Keratinocyte (primary cell): ENCODE measurements around the gene PSAPL1. TPM values are rescaled to one million over a fixed set of nuclear protein-coding genes. Genes with fewer than 3 reads are reported as not detected.

Source experiments
- DNase-seq: peaks from one replicate; pipeline ENCODE4 v3.0.0-alpha.2; 2011; ENCODE audit warnings: low read depth, missing footprints, low spot score
- FAIRE-seq: peaks from 2 replicates; lab custom pipeline; 2011; peaks lifted over from hg19 to GRCh38; lab: Jason Lieb, UNC
- H2AFZ ChIP-seq: 2 replicates; pipeline ENCODE4 v1.6.0; 2012; ENCODE audit warnings: low read length, control low read depth, inconsistent platforms; ENCODE audit not compliant: control insufficient read depth
- H3K27ac ChIP-seq: 2 replicates; pipeline ENCODE4 v1.5.1; 2011; ENCODE audit warnings: low read length; ENCODE audit not compliant: control insufficient read depth, insufficient read depth
- H3K27me3 ChIP-seq: 3 replicates; pipeline ENCODE4 v1.6.0; 2011; ENCODE audit warnings: low read length; ENCODE audit not compliant: control insufficient read depth, insufficient read depth; ENCODE audit errors: extremely low read depth
- H3K36me3 ChIP-seq, 2 experiments: 2 replicates in 1 of 2; 3 replicates in 1 of 2; pipeline ENCODE4 v1.5.1; 2011; ENCODE audit warnings: low read length in 2 of 2, mild to moderate bottlenecking in 1 of 2; ENCODE audit not compliant: control insufficient read depth in 2 of 2, insufficient read depth in 2 of 2; ENCODE audit errors: extremely low read depth in 1 of 2
- H3K4me1 ChIP-seq: 3 replicates; pipeline ENCODE4 v1.5.1; 2011; ENCODE audit warnings: low read length; ENCODE audit not compliant: control insufficient read depth, insufficient read depth; ENCODE audit errors: extremely low read depth
- H3K4me2 ChIP-seq: 3 replicates; pipeline ENCODE4 v1.6.0; 2011; ENCODE audit warnings: low read depth, low read length; ENCODE audit not compliant: control insufficient read depth, insufficient read depth; ENCODE audit errors: extremely low read depth
- H3K4me3 ChIP-seq, 3 experiments: fragments of 200-600 bp in 1 of 3; sonication (generic) in 1 of 3; 2 replicates in 2 of 3; 3 replicates in 1 of 3; pipeline ENCODE4 v1.5.1; 2011 to 2016; ENCODE audit warnings: low read length in 3 of 3, mild to moderate bottlenecking in 3 of 3, control low read depth in 2 of 3, inconsistent platforms in 1 of 3, low read depth in 1 of 3, mixed read lengths in 1 of 3, mixed run types in 1 of 3, moderate library complexity in 1 of 3; ENCODE audit not compliant: control insufficient read depth in 2 of 3, insufficient read depth in 2 of 3; ENCODE audit errors: extremely low read depth in 1 of 3
- H3K79me2 ChIP-seq: 2 replicates; pipeline ENCODE4 v1.6.0; 2012; ENCODE audit warnings: low read length; ENCODE audit not compliant: control insufficient read depth, insufficient read depth
- H3K9ac ChIP-seq: 3 replicates; pipeline ENCODE4 v1.6.0; 2011; ENCODE audit warnings: low read length; ENCODE audit not compliant: control insufficient read depth, insufficient read depth; ENCODE audit errors: extremely low read depth
- H3K9me1 ChIP-seq: 3 replicates; pipeline ENCODE4 v1.6.0; 2011; ENCODE audit warnings: low read length; ENCODE audit not compliant: control insufficient read depth, insufficient read depth; ENCODE audit errors: extremely low read depth
- H3K9me3 ChIP-seq: 2 replicates; pipeline ENCODE4 v1.5.1; 2012; ENCODE audit warnings: low read depth, low read length; ENCODE audit not compliant: control insufficient read depth
- H4K20me1 ChIP-seq: 3 replicates; pipeline ENCODE4 v1.6.0; 2011; ENCODE audit warnings: low read length; ENCODE audit not compliant: control insufficient read depth, insufficient read depth; ENCODE audit errors: extremely low read depth
- CTCF ChIP-seq, 3 experiments: IDR thresholded peaks in 1 of 3; conservative IDR thresholded peaks in 1 of 3; optimal IDR thresholded peaks in 1 of 3; 2 replicates in 2 of 3; 3 replicates in 1 of 3; pipeline versions ENCODE3 to v1.5.1; 2011; ENCODE audit warnings: low read length in 3 of 3, mild to moderate bottlenecking in 3 of 3, moderate library complexity in 2 of 3, control low read depth in 1 of 3, inconsistent platforms in 1 of 3; ENCODE audit not compliant: insufficient read depth in 2 of 3; ENCODE audit errors: extremely low read depth in 1 of 3
- EZH2 ChIP-seq: IDR thresholded peaks from one replicate; pipeline ENCODE4 v1.6.1; 2012; ENCODE audit warnings: inconsistent platforms, mild to moderate bottlenecking, low read length, moderate library complexity
- dilution Hi-C: fragments of 300-500 bp; cut with MboI; formaldehyde crosslinking; loops from one replicate; pipeline ENCODE4 v1.7.0; 2020; ENCODE audit warnings: low sequenced_read_pairs; ENCODE audit not compliant: extremely low pct_ligation_motif_present
- polyA plus RNA-seq, 5 experiments: library from polyadenylated mRNA; depleted of rRNA in 3 of 5; stranded (reverse) in 3 of 5; stranded (forward) in 1 of 5; unstranded in 1 of 5; fragments of >200 nt; gene quantifications; 1 replicate in 1 of 5; 2 replicates in 3 of 5; 3 replicates in 1 of 5; pipeline versions ENCODE4 v1.2.1 to v1.2.3, GENCODE V29; 2011 to 2012; ENCODE audit warnings: missing spikeins in 2 of 5, low read depth in 1 of 5, low replicate concordance in 1 of 5

PSAPL1 gene
- polyA plus RNA-seq, 1 donor (not counting 4 experiments of a cell fraction or from before 2014, with no cell fraction given): 0.03 TPM

- H3K4me1 ChIP-seq: no peaks in the 10 kb centered on the region
- peaks cover 5% of the 10 kb centered on the region for H3K27me3 ChIP-seq
- FAIRE-seq: no peak
- H2AFZ ChIP-seq: no peak overlapping the region
- no peak overlapping the region for H3K27ac ChIP-seq
- no peaks in the 10 kb centered on the region for H3K79me2 ChIP-seq
- no peak for DNase-seq
- TF ChIP-seq CTCF (optimal IDR thresholded peaks at IDR 0.05 in 1 of 3, IDR thresholded peaks at IDR 0.05 in 1 of 3, conservative IDR thresholded peaks at IDR 0.05 in 1 of 3; ENCODE audit: extremely low read depth in 1 of 3, insufficient read depth in 2 of 3, low read length in 3 of 3) (no peak), EZH2 (no peak)
- H3K9ac ChIP-seq: no peak overlapping the region
- no peaks in the 10 kb centered on the region for H4K20me1 ChIP-seq
- no peaks in the 10 kb centered on the region for H3K36me3 ChIP-seq
- dilution Hi-C loops: no loop called here
- no peak overlapping the region for H3K4me3 ChIP-seq
- H3K9me1 ChIP-seq: no peaks in the 10 kb centered on the region
- H3K4me2 ChIP-seq: no peak overlapping the region
- H3K9me3 ChIP-seq: no peaks in the 10 kb centered on the region
These were observed 40.5 kb upstream of the PSAPL1 start for GRCh38 chr4:7475207-7475606.

DNA sequence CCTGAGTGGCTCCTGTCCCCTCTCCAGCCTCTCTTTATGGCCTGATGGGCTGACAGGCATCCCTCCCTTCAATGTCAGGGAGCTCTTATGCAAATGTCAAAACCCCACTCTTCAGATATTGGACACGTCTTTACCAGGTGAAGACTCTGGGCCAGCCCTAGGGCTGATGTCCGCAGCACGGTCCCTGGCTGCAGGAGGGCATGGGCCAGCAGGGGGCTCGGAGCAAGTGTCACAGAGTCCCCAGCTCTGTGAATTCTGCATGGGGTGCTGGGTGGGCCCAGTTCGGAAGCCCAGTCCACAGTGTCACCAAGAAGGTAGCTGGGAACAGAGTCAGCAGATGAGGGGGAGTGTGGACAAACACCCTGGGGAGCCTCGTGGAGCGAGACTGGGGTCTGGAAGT lies 39.6 kb upstream of the PSAPL1 start:
- Histone ChIP-seq H3K79me2 (no peaks in the 10 kb centered on the region), H3K36me3 (no peaks in the 10 kb centered on the region), H3K27ac (no peak overlapping the region), H3K4me1 (no peaks in the 10 kb centered on the region), H3K9me3 (no peaks in the 10 kb centered on the region), H3K9ac (no peak overlapping the region), H3K9me1 (no peaks in the 10 kb centered on the region), H3K27me3 (peaks cover 5% of the 10 kb centered on the region), H4K20me1 (no peaks in the 10 kb centered on the region), H3K4me2 (no peak overlapping the region), H3K4me3 (no peak overlapping the region), H2AFZ (no peak overlapping the region)
- no peak for TF ChIP-seq EZH2
- no peak for TF ChIP-seq CTCF (optimal IDR thresholded peaks at IDR 0.05 in 1 of 3, IDR thresholded peaks at IDR 0.05 in 1 of 3, conservative IDR thresholded peaks at IDR 0.05 in 1 of 3; ENCODE audit: extremely low read depth in 1 of 3, insufficient read depth in 2 of 3, low read length in 3 of 3)
- DNase-seq (no peak), FAIRE-seq (no peak)
- dilution Hi-C loops: no loop called here
